HUES64 (cell line): ENCODE results near the gene ARHGAP23.
"Not testable (repeated sequence)": the region's sequence is repeated elsewhere in the genome, so short reads cannot be mapped to it uniquely, and the experiment has no call there.

Source experiments
- H3K27ac ChIP-seq: 2 replicates; pipeline ENCODE4 v1.7.0; 2013; ENCODE audit warnings: low read depth, low read length, inconsistent platforms
- H3K27me3 ChIP-seq: 2 replicates; pipeline ENCODE4 v1.6.1; 2013; ENCODE audit warnings: mild to moderate bottlenecking, low read length; ENCODE audit not compliant: insufficient read depth
- H3K36me3 ChIP-seq: 2 replicates; pipeline ENCODE4 v1.6.1; 2013; ENCODE audit warnings: mild to moderate bottlenecking, low read length; ENCODE audit not compliant: insufficient read depth
- H3K4me1 ChIP-seq: 2 replicates; pipeline ENCODE4 v1.6.1; 2013; ENCODE audit warnings: mild to moderate bottlenecking, low read length, moderate library complexity; ENCODE audit not compliant: insufficient read depth
- H3K4me3 ChIP-seq: 2 replicates; pipeline ENCODE4 v1.5.1; 2013; ENCODE audit warnings: mild to moderate bottlenecking, low read length, moderate library complexity
- H3K9ac ChIP-seq: 2 replicates; pipeline ENCODE4 v1.6.1; 2013; ENCODE audit warnings: mild to moderate bottlenecking, low read depth, low read length
- H3K9me3 ChIP-seq: 2 replicates; pipeline ENCODE4 v1.6.1; 2013; ENCODE audit warnings: low read depth, low read length; ENCODE audit not compliant: insufficient read depth
- WGBS: fragments of 150-250, 120-280 bp; methylation state at CpG from one replicate; pipeline ENCODE4 v1.1.7; 2013; ENCODE audit warnings: missing lambda C conversion rate; 5-methylcytosine and 5-hydroxymethylcytosine counted together

The ARHGAP23 gene

DNA sequence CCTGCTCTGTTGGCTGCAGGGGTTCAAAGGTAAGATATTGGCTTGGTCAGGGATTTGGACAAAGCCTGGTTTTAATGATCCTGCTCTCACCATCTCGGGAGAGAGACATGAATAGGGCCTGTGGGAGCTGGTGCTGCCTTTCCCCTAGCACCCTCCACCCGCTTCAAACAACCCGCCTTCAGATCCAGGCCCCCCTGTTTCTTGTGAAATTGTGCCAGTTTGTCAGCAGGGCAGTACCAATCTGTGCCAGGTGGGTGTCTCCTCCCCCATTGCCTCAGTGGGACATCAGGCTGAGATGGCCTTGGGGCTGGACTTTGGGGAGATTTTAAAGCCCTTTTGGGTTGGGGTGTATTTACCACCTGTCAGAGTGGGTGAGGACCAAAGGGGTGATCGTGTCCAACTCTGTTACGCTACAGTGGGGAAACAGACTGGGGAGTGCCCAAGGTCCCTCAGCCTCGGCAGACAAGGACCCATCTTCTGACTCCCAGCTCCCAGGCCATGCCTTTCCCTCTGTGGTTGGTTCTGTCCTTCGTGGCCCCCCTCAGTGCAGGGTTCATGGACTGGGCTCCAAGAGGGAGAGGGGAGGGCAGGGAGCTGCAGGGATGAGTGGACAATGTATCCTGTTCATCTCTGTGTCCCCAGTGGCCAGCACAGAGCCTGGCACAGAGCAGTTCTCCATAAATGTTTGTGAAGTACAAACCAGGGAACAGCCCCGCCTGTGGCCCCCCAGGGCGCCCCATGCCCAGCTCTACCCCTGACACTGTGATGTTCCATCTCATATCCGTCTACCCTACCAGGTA lies 3.3 kb downstream of the ARHGAP23 start:
- no peak overlapping the region for H3K9ac ChIP-seq
- H3K27ac ChIP-seq = no peak overlapping the region
- peaks cover 8% of the 10 kb centered on the region; the same call in 1 of the 2 replicates for H3K27me3 ChIP-seq
- peaks cover 19% of the 10 kb centered on the region for H3K4me1 ChIP-seq
- H3K9me3 ChIP-seq = no peaks in the 10 kb centered on the region
- WGBS = 92% methylated on average over 10 of the region's 10 CpGs
- no peaks in the 10 kb centered on the region for H3K36me3 ChIP-seq
- H3K4me3 ChIP-seq = no peak overlapping the region

GRCh38 chr17:38434178-38434665 lies 6.0 kb downstream of the ARHGAP23 start:
- WGBS = 85% methylated on average over 21 of the region's 21 CpGs
- Histone ChIP-seq H3K27me3 (no peaks in the 10 kb centered on the region), H3K4me1 (peaks cover 20% of the 10 kb centered on the region), H3K9me3 (no peaks in the 10 kb centered on the region), H3K4me3 (no peak overlapping the region), H3K36me3 (no peaks in the 10 kb centered on the region), H3K9ac (no peak overlapping the region), H3K27ac (no peak overlapping the region)

DNA sequence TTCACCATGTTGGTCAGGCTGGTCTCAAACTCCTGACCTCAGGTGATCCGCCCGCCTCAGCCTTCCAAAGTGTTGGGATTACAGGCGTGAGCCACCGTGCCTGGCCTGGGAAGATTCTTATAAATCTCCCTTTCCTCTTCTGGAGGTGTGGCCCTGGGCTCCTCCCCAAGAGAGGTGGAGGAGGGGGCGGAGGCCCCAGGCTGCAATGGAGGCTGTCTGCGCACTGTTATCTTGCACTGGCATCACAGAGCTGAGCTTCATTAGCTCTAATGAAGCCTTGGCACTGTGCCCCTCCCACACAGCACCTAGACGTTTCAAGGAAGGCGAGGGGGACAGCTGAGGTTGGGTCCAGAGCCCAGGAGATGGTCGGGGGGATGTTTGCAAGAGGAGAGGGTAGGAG lies 7.5 kb downstream of the ARHGAP23 start:
- H3K36me3 ChIP-seq = no peaks in the 10 kb centered on the region
- no peak overlapping the region for H3K4me3 ChIP-seq
- no peak overlapping the region for H3K27ac ChIP-seq
- H3K9ac ChIP-seq = no peak overlapping the region
- no peaks in the 10 kb centered on the region for H3K9me3 ChIP-seq
- WGBS = 75% methylated on average over 9 of the region's 9 CpGs
- peaks cover 13% of the 10 kb centered on the region for H3K4me1 ChIP-seq
- no peaks in the 10 kb centered on the region for H3K27me3 ChIP-seq

DNA sequence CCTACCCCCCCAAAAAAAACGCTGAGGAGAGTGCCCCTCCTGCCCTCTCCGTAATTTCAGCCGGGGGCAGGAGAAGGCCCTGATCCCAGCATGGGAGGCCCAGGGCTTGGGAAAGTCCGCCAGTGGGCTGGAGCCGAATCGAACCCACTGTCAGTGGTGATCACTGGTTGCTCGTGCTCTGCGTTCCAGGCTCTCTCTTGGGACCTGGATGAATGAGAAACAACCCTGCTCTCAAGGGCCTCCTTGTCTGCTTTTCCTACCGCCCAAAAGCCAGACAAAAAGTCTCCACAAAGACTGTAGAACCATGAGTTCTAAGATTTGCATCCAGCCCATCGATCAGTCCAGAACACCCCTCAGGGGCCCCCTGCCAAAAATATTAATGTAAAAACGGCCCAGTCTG lies 8.1 kb downstream of the ARHGAP23 start:
- no peak overlapping the region for H3K27ac ChIP-seq
- 84% methylated on average over 11 of the region's 11 CpGs for WGBS
- H3K27me3 ChIP-seq = no peaks in the 10 kb centered on the region
- no peaks in the 10 kb centered on the region for H3K9me3 ChIP-seq
- no peak overlapping the region for H3K4me3 ChIP-seq
- peaks cover 19% of the 10 kb centered on the region for H3K4me1 ChIP-seq
- H3K9ac ChIP-seq = no peak overlapping the region
- no peaks in the 10 kb centered on the region for H3K36me3 ChIP-seq

DNA sequence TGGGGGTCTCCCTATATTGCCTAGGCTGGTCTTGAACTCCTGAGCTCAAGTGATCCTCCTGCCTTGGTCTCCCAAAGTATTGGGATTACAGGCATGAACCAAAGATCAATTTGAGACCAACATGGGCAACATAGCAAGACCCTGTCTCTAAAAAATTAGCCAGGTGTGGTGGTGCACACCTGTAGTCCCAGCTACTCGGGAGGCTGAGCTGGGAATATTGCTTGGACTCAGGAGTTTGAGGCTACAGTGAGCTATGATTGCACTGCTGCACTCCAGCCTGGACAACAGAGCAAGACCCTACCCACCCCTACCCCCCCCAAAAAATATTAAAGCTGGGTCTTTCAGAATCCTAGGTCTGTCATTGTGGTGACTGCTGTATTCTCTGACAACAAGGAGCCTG lies 9.0 kb downstream of the ARHGAP23 start:
- not testable (repeated sequence) for H3K9me3 ChIP-seq, H3K27ac ChIP-seq, H3K9ac ChIP-seq, H3K4me3 ChIP-seq, H3K27me3 ChIP-seq, H3K36me3 ChIP-seq
- H3K4me1 ChIP-seq = peaks cover 22% of the 10 kb centered on the region
- 96% methylated on average over 1 of the region's 1 CpG for WGBS

- H3K36me3 ChIP-seq = no peaks in the 10 kb centered on the region
These were observed 11.2 kb downstream of the ARHGAP23 start for GRCh38 chr17:38439436-38439835.

DNA sequence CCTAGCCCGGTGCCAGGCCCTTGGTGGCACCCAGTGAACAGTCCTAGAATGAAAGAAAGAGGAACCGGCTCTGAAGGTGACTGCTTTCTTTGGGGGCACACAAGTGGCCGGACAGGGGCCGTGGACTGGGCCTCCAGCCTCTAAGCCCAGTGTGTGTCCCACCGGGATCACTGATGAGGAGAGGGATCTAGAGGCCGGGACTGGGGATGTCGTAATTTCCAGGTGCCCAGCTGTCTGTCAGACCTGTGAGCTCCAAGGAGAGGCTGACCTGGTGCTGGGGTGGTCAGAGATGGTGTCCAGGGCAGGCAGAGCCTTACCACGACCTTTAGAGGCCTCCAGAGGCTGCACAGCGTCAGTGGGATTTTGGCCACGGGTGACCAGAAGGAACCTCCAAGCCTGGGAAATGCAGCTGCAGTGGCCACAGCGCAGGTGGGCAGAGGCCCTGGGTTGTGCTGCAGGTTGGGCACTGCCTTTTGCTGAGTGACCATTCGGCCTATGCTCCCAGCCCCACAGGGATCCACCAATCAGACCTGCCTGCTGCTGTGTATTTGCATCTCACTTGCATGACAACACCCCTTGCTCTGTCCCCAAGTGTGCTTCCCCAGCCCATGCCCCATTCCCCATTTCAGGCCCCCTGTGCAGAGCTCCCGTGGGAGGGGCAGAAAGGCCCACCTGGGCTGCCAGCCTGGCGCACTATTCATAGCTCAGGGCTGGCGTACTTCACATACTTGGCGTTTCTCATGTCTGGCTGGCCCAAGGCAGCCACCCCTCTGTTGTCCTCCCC lies 12.5 kb downstream of the ARHGAP23 start:
- H3K4me3 ChIP-seq = no peak overlapping the region

More at GRCh38 chr17:38439436-38439835, 11.2 kb downstream of the ARHGAP23 start:
- H3K9ac ChIP-seq = no peak overlapping the region
- WGBS = 91% methylated on average over 5 of the region's 5 CpGs
- H3K27ac ChIP-seq = no peak overlapping the region
- H3K4me1 ChIP-seq = peaks cover 22% of the 10 kb centered on the region
- no peaks in the 10 kb centered on the region for H3K9me3 ChIP-seq
- H3K27me3 ChIP-seq = no peaks in the 10 kb centered on the region
- H3K4me3 ChIP-seq = no peak overlapping the region

GRCh38 chr17:38441429-38442061 lies 13.3 kb downstream of the ARHGAP23 start:
- peak overlapping the region; percentile 70; the same call in 1 of the 2 replicates for H3K27ac ChIP-seq
- H3K4me1 ChIP-seq = peaks cover 18% of the 10 kb centered on the region
- WGBS = 68% methylated on average over 9 of the region's 9 CpGs
- no peaks in the 10 kb centered on the region for H3K27me3 ChIP-seq
- H3K36me3 ChIP-seq = no peaks in the 10 kb centered on the region
- no peak overlapping the region for H3K9ac ChIP-seq
- no peaks in the 10 kb centered on the region for H3K9me3 ChIP-seq
- H3K4me3 ChIP-seq = no peak overlapping the region

More for the DNA sequence above, 12.5 kb downstream of the ARHGAP23 start:
- 51% methylated on average over 16 of the region's 16 CpGs for WGBS
- Histone ChIP-seq H3K4me1 (peaks cover 21% of the 10 kb centered on the region), H3K9me3 (no peaks in the 10 kb centered on the region), H3K9ac (no peak overlapping the region), H3K27me3 (no peaks in the 10 kb centered on the region), H3K27ac (peak overlapping the region; percentile 70; the same call in 1 of the 2 replicates), H3K36me3 (no peaks in the 10 kb centered on the region)

GRCh38 chr17:38442548-38442947 lies 14.3 kb downstream of the ARHGAP23 start:
- no peaks in the 10 kb centered on the region for H3K36me3 ChIP-seq
- WGBS = 90% methylated on average over 4 of the region's 4 CpGs
- H3K9ac ChIP-seq = no peak overlapping the region
- H3K27me3 ChIP-seq = no peaks in the 10 kb centered on the region
- H3K4me1 ChIP-seq = peaks cover 19% of the 10 kb centered on the region
- no peak overlapping the region for H3K4me3 ChIP-seq
- no peak overlapping the region for H3K27ac ChIP-seq
- no peaks in the 10 kb centered on the region for H3K9me3 ChIP-seq

DNA sequence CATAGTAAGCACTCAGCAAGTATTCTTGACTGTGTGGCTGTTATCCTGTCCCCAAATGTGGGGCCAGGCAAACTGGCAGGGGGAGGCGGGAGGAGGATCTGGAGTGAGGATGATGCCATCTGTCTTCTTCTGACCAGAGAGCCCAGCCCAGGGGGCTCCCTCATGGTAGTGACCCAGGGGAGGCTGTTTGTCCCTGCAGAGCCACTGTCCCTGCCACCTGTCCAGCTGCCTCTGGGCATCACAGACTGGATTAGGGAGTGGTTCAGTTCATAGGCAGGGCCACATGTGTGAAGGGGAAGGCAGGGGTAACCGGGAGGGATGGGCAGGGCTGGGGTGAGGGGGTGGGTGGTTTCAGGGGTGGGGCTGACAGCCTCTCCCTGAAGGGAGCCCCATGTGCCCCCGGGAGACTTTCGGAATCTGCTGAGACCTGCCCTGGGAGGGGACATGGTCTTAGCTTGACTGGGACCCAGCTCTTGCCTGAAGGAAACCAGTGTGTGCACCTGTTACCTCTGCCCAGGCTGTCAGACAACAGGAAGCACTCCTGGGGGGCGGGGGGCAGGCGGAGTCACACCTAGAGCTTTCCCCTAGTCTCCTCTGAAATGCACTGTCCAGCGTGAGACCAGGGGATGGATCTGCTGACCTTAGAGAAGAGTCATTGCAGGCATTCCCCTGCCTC lies 15.2 kb downstream of the ARHGAP23 start:
- Histone ChIP-seq H3K27me3 (no peaks in the 10 kb centered on the region), H3K36me3 (no peaks in the 10 kb centered on the region), H3K4me3 (no peak overlapping the region), H3K4me1 (peaks cover 28% of the 10 kb centered on the region), H3K9me3 (no peaks in the 10 kb centered on the region), H3K27ac (no peak overlapping the region), H3K9ac (no peak overlapping the region)
- 65% methylated on average over 7 of the region's 7 CpGs for WGBS
